ENCODE measurements around the gene MRPS23.

The MRPS23 gene

GRCh38 chr17:57834146-57834741 lies 15.6 kb downstream of the MRPS23 start:
- no peak for DNase-seq

GRCh38 chr17:57833179-57833939 lies 16.5 kb downstream of the MRPS23 start:
- peak; percentile 76 for DNase-seq

GRCh38 chr17:57832314-57833178 lies 17.3 kb downstream of the MRPS23 start:
- DNase-seq, result no peak

- no peak for DNase-seq
Measured at GRCh38 chr17:57830880-57831279, 19.0 kb downstream of the MRPS23 start.

GRCh38 chr17:57823469-57824401 lies 26.1 kb downstream of the MRPS23 start:
- no peak for DNase-seq

GRCh38 chr17:57819867-57820266 lies 30.0 kb downstream of the MRPS23 start:
- no peak for DNase-seq

GRCh38 chr17:57819285-57819684 lies 30.6 kb downstream of the MRPS23 start:
- no peak for DNase-seq

- DNase-seq, result no peak
Measured at GRCh38 chr17:57818066-57818465, 31.8 kb downstream of the MRPS23 start.

- DNase-seq, result no peak
Measured at GRCh38 chr17:57817299-57817698, 32.5 kb downstream of the MRPS23 start.

GRCh38 chr17:57814421-57814820 lies 35.4 kb downstream of the MRPS23 start:
- DNase-seq, result no peak

- no peak for DNase-seq
Measured at GRCh38 chr17:57811638-57812280, 38.1 kb downstream of the MRPS23 start.

- DNase-seq, result peak; percentile 61
Measured at GRCh38 chr17:57810721-57811637, 38.9 kb downstream of the MRPS23 start.

GRCh38 chr17:57809879-57810278 lies 40.0 kb downstream of the MRPS23 start:
- no peak for DNase-seq

- no peak for DNase-seq
Measured at GRCh38 chr17:57808882-57809281, 41.0 kb downstream of the MRPS23 start.

- no peak for DNase-seq
Measured at GRCh38 chr17:57806167-57806830, 43.5 kb downstream of the MRPS23 start.

GRCh38 chr17:57803021-57803420 lies 46.8 kb downstream of the MRPS23 start:
- DNase-seq, result no peak

- no peak for DNase-seq
Measured at GRCh38 chr17:57801044-57801711, 48.7 kb downstream of the MRPS23 start.

GRCh38 chr17:57794841-57795240 lies 55.0 kb downstream of the MRPS23 start:
- DNase-seq, result no peak

GRCh38 chr17:57788725-57789124 lies 61.1 kb downstream of the MRPS23 start:
- no peak for DNase-seq

GRCh38 chr17:57785022-57785421 lies 64.8 kb downstream of the MRPS23 start:
- DNase-seq, result no peak
